GM23338 (cell line): ENCODE measurements around the gene TOE1.

ENCODE experiments used
- CREB1 ChIP-seq: fragments of 250-450 bp; sonication (Bioruptor Pico); IDR thresholded peaks from 2 replicates; pipeline ENCODE4 v1.5.0; 2020; ENCODE audit warnings: low read depth, mild to moderate bottlenecking, moderate library complexity
- CTCF ChIP-seq, 2 experiments: fragments of 200-600 bp in 1 of 2; sonication (generic) in 1 of 2; conservative IDR thresholded peaks; 2 replicates each; pipeline versions ENCODE4 v1.5.1 to v1.6.1; 2016 to 2017; ENCODE audit warnings: antibody characterized with exemption in 2 of 2, low read depth in 2 of 2, mild to moderate bottlenecking in 2 of 2, moderate library complexity in 1 of 2
- EZH2 ChIP-seq: fragments of 200-600 bp; sonication (generic); IDR thresholded peaks from one replicate; pipeline ENCODE4 v1.8.0; 2017; ENCODE audit warnings: antibody characterized with exemption, mild to moderate bottlenecking, low read depth; ENCODE audit not compliant: unreplicated experiment
- POLR2AphosphoS5 ChIP-seq: IDR thresholded peaks from 2 replicates; pipeline ENCODE4 v1.6.1; 2016; ENCODE audit warnings: antibody characterized with exemption, low read depth
- REST ChIP-seq: IDR thresholded peaks from one replicate; pipeline ENCODE4 v1.6.1; 2018; ENCODE audit warnings: antibody characterized with exemption; ENCODE audit not compliant: unreplicated experiment

- no peak for TF ChIP-seq CTCF (conservative IDR thresholded peaks at IDR 0.05; ENCODE audit: low read depth in 2 of 2)
- no peak for TF ChIP-seq EZH2
- no peak for TF ChIP-seq CREB1 (CRISPR knock-in tag)
- TF ChIP-seq POLR2AphosphoS5, result no peak
- no peak for TF ChIP-seq REST
These were observed 33.7 kb upstream of the TOE1 start for GRCh38 chr1:45306319-45306718.
